IMR-90 (cell line): Measurements from ENCODE around the gene TBC1D17.

ENCODE experiments used
- CEBPB ChIP-seq: IDR thresholded peaks from 2 replicates; pipeline ENCODE4 v1.6.1; 2012; ENCODE audit warnings: low read depth, low read length, improper control_type of control experiment
- CHD1 ChIP-seq: IDR thresholded peaks from 2 replicates; pipeline ENCODE4 v1.6.1; 2012; ENCODE audit warnings: low read depth, low read length, improper control_type of control experiment
- MAFK ChIP-seq: IDR thresholded peaks from 2 replicates; pipeline ENCODE4 v1.6.1; 2012; ENCODE audit warnings: low read depth, low read length, improper control_type of control experiment
- RAD21 ChIP-seq: IDR thresholded peaks from 2 replicates; pipeline ENCODE4 v1.6.1; 2012; ENCODE audit warnings: low read length, improper control_type of control experiment
- TF ChIP-seq, protein P1 (sequence below): conservative IDR thresholded peaks from 2 replicates; pipeline ENCODE4 v1.5.1; 2012; ENCODE audit warnings: mild to moderate bottlenecking, low read depth, low read length, improper control_type of control experiment
- TF ChIP-seq, protein P2 (sequence below): fragments of 150-350 bp; IDR thresholded peaks from 2 replicates; pipeline ENCODE4 v1.6.1; 2017; ENCODE audit warnings: mild to moderate bottlenecking, antibody characterized with exemption, low read length, low read depth

- TF ChIP-seq MAFK (no peak), CHD1 (no peak), RAD21 (no peak), CEBPB (no peak)
- TF ChIP-seq, protein P1, sequence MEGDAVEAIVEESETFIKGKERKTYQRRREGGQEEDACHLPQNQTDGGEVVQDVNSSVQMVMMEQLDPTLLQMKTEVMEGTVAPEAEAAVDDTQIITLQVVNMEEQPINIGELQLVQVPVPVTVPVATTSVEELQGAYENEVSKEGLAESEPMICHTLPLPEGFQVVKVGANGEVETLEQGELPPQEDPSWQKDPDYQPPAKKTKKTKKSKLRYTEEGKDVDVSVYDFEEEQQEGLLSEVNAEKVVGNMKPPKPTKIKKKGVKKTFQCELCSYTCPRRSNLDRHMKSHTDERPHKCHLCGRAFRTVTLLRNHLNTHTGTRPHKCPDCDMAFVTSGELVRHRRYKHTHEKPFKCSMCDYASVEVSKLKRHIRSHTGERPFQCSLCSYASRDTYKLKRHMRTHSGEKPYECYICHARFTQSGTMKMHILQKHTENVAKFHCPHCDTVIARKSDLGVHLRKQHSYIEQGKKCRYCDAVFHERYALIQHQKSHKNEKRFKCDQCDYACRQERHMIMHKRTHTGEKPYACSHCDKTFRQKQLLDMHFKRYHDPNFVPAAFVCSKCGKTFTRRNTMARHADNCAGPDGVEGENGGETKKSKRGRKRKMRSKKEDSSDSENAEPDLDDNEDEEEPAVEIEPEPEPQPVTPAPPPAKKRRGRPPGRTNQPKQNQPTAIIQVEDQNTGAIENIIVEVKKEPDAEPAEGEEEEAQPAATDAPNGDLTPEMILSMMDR, result no peak
- TF ChIP-seq, protein P2, sequence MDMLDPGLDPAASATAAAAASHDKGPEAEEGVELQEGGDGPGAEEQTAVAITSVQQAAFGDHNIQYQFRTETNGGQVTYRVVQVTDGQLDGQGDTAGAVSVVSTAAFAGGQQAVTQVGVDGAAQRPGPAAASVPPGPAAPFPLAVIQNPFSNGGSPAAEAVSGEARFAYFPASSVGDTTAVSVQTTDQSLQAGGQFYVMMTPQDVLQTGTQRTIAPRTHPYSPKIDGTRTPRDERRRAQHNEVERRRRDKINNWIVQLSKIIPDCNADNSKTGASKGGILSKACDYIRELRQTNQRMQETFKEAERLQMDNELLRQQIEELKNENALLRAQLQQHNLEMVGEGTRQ, result no peak
Observed at GRCh38 chr19:49851456-49852259, 25.8 kb upstream of the TBC1D17 start.
